ENCODE data around the gene SLC25A25. TPM values are rescaled to one million over a fixed set of nuclear protein-coding genes. Genes with fewer than 3 reads are reported as not detected.
A peak's percentile ranks its signal among the peaks of the same experiment; 100 is the strongest.
"Not testable (repeated sequence)": the region's sequence is repeated elsewhere in the genome, so short reads cannot be mapped to it uniquely, and the experiment has no call there.

The SLC25A25 gene
- 13.0 TPM for total RNA-seq

- Histone ChIP-seq H3K27me3 (ENCODE audit: control insufficient read depth in 3 of 3, insufficient read depth in 3 of 3, low read length in 3 of 3) (no peaks in the 10 kb centered on the region), H3K36me3 (ENCODE audit: control insufficient read depth in 3 of 3, insufficient read depth in 3 of 3, low read length in 3 of 3) (peaks cover 0 to 8% (median 8%) of the 10 kb centered on the region in 3 donors), H3K4me1 (ENCODE audit: control insufficient read depth in 3 of 3, insufficient read depth in 3 of 3, low read length in 3 of 3) (peaks cover 35 to 47% (median 37%) of the 10 kb centered on the region in 3 donors), H3K27ac (ENCODE audit: low read depth, low read length) (peak within 1 kb of the TSS; percentile 99), H3K4me3 (ENCODE audit: low read length in 3 of 3) (peak within 1 kb of the TSS; percentile 85 to 99 (median 94)), H3K9me3 (ENCODE audit: control insufficient read depth in 3 of 3, low read length in 3 of 3) (no peaks in the 10 kb centered on the region), H3K9ac (ENCODE audit: low read depth in 1 of 3, low read length in 3 of 3) (peak within 1 kb of the TSS; percentile 87 to 99 (median 97))
Measured at GRCh38 chr9:128067645-128068385, at the start of gene SLC25A25. Gene SLC25A25, plus strand, starts transcription at chr9:128068232. Its CDS starts 88 bp downstream, at chr9:128068320.

- Histone ChIP-seq H3K36me3 (ENCODE audit: control insufficient read depth in 3 of 3, insufficient read depth in 3 of 3, low read length in 3 of 3) (no peaks in the 10 kb centered on the region), H3K9me3 (ENCODE audit: control insufficient read depth in 3 of 3, low read length in 3 of 3) (no peaks in the 10 kb centered on the region), H3K9ac (ENCODE audit: low read depth in 1 of 3, low read length in 3 of 3) (no peak overlapping the region), H3K4me1 (ENCODE audit: control insufficient read depth in 3 of 3, insufficient read depth in 3 of 3, low read length in 3 of 3) (peaks cover 0 to 3% (median 0%) of the 10 kb centered on the region in 3 donors), H3K4me3 (ENCODE audit: low read length in 3 of 3) (no peak overlapping the region), H3K27ac (ENCODE audit: low read depth, low read length) (no peak overlapping the region), H3K27me3 (ENCODE audit: control insufficient read depth in 3 of 3, insufficient read depth in 3 of 3, low read length in 3 of 3) (no peaks in the 10 kb centered on the region)
Measured at GRCh38 chr9:128020692-128021091, 47.3 kb upstream of the SLC25A25 start.

- Histone ChIP-seq H3K9ac (ENCODE audit: low read depth in 1 of 3, low read length in 3 of 3) (no peak overlapping the region), H3K9me3 (ENCODE audit: control insufficient read depth in 3 of 3, low read length in 3 of 3) (no peaks in the 10 kb centered on the region), H3K27ac (ENCODE audit: low read depth, low read length) (no peak overlapping the region), H3K4me3 (ENCODE audit: low read length in 3 of 3) (no peak overlapping the region), H3K4me1 (ENCODE audit: control insufficient read depth in 3 of 3, insufficient read depth in 3 of 3, low read length in 3 of 3) (peaks cover 0 to 3% (median 0%) of the 10 kb centered on the region in 3 donors), H3K27me3 (ENCODE audit: control insufficient read depth in 3 of 3, insufficient read depth in 3 of 3, low read length in 3 of 3) (no peaks in the 10 kb centered on the region), H3K36me3 (ENCODE audit: control insufficient read depth in 3 of 3, insufficient read depth in 3 of 3, low read length in 3 of 3) (no peaks in the 10 kb centered on the region)
Measured at GRCh38 chr9:128021098-128021497, 46.9 kb upstream of the SLC25A25 start.

- Histone ChIP-seq H3K36me3 (ENCODE audit: control insufficient read depth in 3 of 3, insufficient read depth in 3 of 3, low read length in 3 of 3) (no peaks in the 10 kb centered on the region), H3K27me3 (ENCODE audit: control insufficient read depth in 3 of 3, insufficient read depth in 3 of 3, low read length in 3 of 3) (no peaks in the 10 kb centered on the region), H3K4me3 (ENCODE audit: low read length in 3 of 3) (no peak overlapping the region), H3K9ac (ENCODE audit: low read depth in 1 of 3, low read length in 3 of 3) (no peak overlapping the region), H3K4me1 (ENCODE audit: control insufficient read depth in 3 of 3, insufficient read depth in 3 of 3, low read length in 3 of 3) (peaks cover 0 to 3% (median 0%) of the 10 kb centered on the region in 3 donors), H3K27ac (ENCODE audit: low read depth, low read length) (no peak overlapping the region), H3K9me3 (ENCODE audit: control insufficient read depth in 3 of 3, low read length in 3 of 3) (no peaks in the 10 kb centered on the region)
Measured at GRCh38 chr9:128022886-128023285, 45.1 kb upstream of the SLC25A25 start.

- not testable (repeated sequence) for H3K4me1 ChIP-seq (ENCODE audit: control insufficient read depth in 3 of 3, insufficient read depth in 3 of 3, low read length in 3 of 3); H3K27me3 ChIP-seq (ENCODE audit: control insufficient read depth in 3 of 3, insufficient read depth in 3 of 3, low read length in 3 of 3); H3K4me3 ChIP-seq (ENCODE audit: low read length in 3 of 3); H3K9me3 ChIP-seq (ENCODE audit: control insufficient read depth in 3 of 3, low read length in 3 of 3); H3K36me3 ChIP-seq (ENCODE audit: control insufficient read depth in 3 of 3, insufficient read depth in 3 of 3, low read length in 3 of 3); H3K9ac ChIP-seq (ENCODE audit: low read depth in 1 of 3, low read length in 3 of 3); H3K27ac ChIP-seq (ENCODE audit: low read depth, low read length)
Measured at GRCh38 chr9:128023671-128024070, 44.4 kb upstream of the SLC25A25 start.

- Histone ChIP-seq H3K9me3 (ENCODE audit: control insufficient read depth in 3 of 3, low read length in 3 of 3) (no peaks in the 10 kb centered on the region), H3K4me1 (ENCODE audit: control insufficient read depth in 3 of 3, insufficient read depth in 3 of 3, low read length in 3 of 3) (peaks cover 0 to 3% (median 0%) of the 10 kb centered on the region in 3 donors), H3K36me3 (ENCODE audit: control insufficient read depth in 3 of 3, insufficient read depth in 3 of 3, low read length in 3 of 3) (no peaks in the 10 kb centered on the region), H3K9ac (ENCODE audit: low read depth in 1 of 3, low read length in 3 of 3) (peak overlapping the region in 1 of 3 donors; percentile 16), H3K27me3 (ENCODE audit: control insufficient read depth in 3 of 3, insufficient read depth in 3 of 3, low read length in 3 of 3) (no peaks in the 10 kb centered on the region), H3K4me3 (ENCODE audit: low read length in 3 of 3) (no peak overlapping the region), H3K27ac (ENCODE audit: low read depth, low read length) (no peak overlapping the region)
Measured at GRCh38 chr9:128024761-128025308, 43.2 kb upstream of the SLC25A25 start.

- H3K36me3 ChIP-seq (ENCODE audit: control insufficient read depth in 3 of 3, insufficient read depth in 3 of 3, low read length in 3 of 3): no peaks in the 10 kb centered on the region
Measured at GRCh38 chr9:128025736-128026135, 42.3 kb upstream of the SLC25A25 start.

GRCh38 chr9:128026255-128026772 is 41.7 kb upstream of the SLC25A25 start:
- H3K27ac ChIP-seq (ENCODE audit: low read depth, low read length): peak overlapping the region; percentile 25
- no peak overlapping the region for H3K4me3 ChIP-seq (ENCODE audit: low read length in 3 of 3)

More at GRCh38 chr9:128025736-128026135, 42.3 kb upstream of the SLC25A25 start:
- Histone ChIP-seq H3K9ac (ENCODE audit: low read depth in 1 of 3, low read length in 3 of 3) (no peak overlapping the region), H3K4me1 (ENCODE audit: control insufficient read depth in 3 of 3, insufficient read depth in 3 of 3, low read length in 3 of 3) (peaks cover 0 to 3% (median 0%) of the 10 kb centered on the region in 3 donors), H3K27ac (ENCODE audit: low read depth, low read length) (no peak overlapping the region), H3K27me3 (ENCODE audit: control insufficient read depth in 3 of 3, insufficient read depth in 3 of 3, low read length in 3 of 3) (no peaks in the 10 kb centered on the region), H3K9me3 (ENCODE audit: control insufficient read depth in 3 of 3, low read length in 3 of 3) (no peaks in the 10 kb centered on the region), H3K4me3 (ENCODE audit: low read length in 3 of 3) (no peak overlapping the region)

GRCh38 chr9:128026773-128027541 is 41.1 kb upstream of the SLC25A25 start:
- Histone ChIP-seq H3K9me3 (ENCODE audit: control insufficient read depth in 3 of 3, low read length in 3 of 3) (no peaks in the 10 kb centered on the region), H3K9ac (ENCODE audit: low read depth in 1 of 3, low read length in 3 of 3) (peak overlapping the region in 2 of 3 donors; percentile 5 to 16), H3K4me3 (ENCODE audit: low read length in 3 of 3) (no peak overlapping the region), H3K27me3 (ENCODE audit: control insufficient read depth in 3 of 3, insufficient read depth in 3 of 3, low read length in 3 of 3) (no peaks in the 10 kb centered on the region), H3K4me1 (ENCODE audit: control insufficient read depth in 3 of 3, insufficient read depth in 3 of 3, low read length in 3 of 3) (peaks cover 0 to 3% (median 0%) of the 10 kb centered on the region in 3 donors), H3K27ac (ENCODE audit: low read depth, low read length) (peak overlapping the region; percentile 25), H3K36me3 (ENCODE audit: control insufficient read depth in 3 of 3, insufficient read depth in 3 of 3, low read length in 3 of 3) (no peaks in the 10 kb centered on the region)

More at GRCh38 chr9:128026255-128026772, 41.7 kb upstream of the SLC25A25 start:
- H3K36me3 ChIP-seq (ENCODE audit: control insufficient read depth in 3 of 3, insufficient read depth in 3 of 3, low read length in 3 of 3): no peaks in the 10 kb centered on the region
- no peaks in the 10 kb centered on the region for H3K27me3 ChIP-seq (ENCODE audit: control insufficient read depth in 3 of 3, insufficient read depth in 3 of 3, low read length in 3 of 3)
- H3K9ac ChIP-seq (ENCODE audit: low read depth in 1 of 3, low read length in 3 of 3): no peak overlapping the region
- H3K9me3 ChIP-seq (ENCODE audit: control insufficient read depth in 3 of 3, low read length in 3 of 3): no peaks in the 10 kb centered on the region
- H3K4me1 ChIP-seq (ENCODE audit: control insufficient read depth in 3 of 3, insufficient read depth in 3 of 3, low read length in 3 of 3): peaks cover 0 to 3% (median 0%) of the 10 kb centered on the region in 3 donors

All from skeletal muscle tissue (tissue), 4 donors.